HepG2 (cell line): ENCODE data around the gene EVI2B. TPM values are rescaled to one million over a fixed set of nuclear protein-coding genes. Genes with fewer than 3 reads are reported as not detected.

Source experiments
- polyA plus RNA-seq, 8 experiments: library from polyadenylated mRNA; depleted of rRNA in 3 of 8; stranded (reverse) in 7 of 8; unstranded in 1 of 8; fragments of >200 nt; fragmentation: Illumina TruSeq in 4 of 8; extraction: Trizol in 4 of 8; gene quantifications; 2 replicates each; pipeline versions ENCODE4 v1.2.1 to v1.2.3, GENCODE V29; 2011 to 2016; ENCODE audit warnings: low read depth in 4 of 8, missing spikeins in 1 of 8, mixed read lengths in 1 of 8; ENCODE audit not compliant: insufficient read depth in 1 of 8
- total RNA-seq, 5 experiments: library from RNA; depleted of rRNA; stranded (reverse); fragments of >200 nt; fragmentation: Illumina TruSeq; extraction: Trizol; gene quantifications; 2 replicates each; pipeline ENCODE4 v1.2.3, GENCODE V29; 2016; ENCODE audit warnings: low read depth in 1 of 5
- TF ChIP-seq, protein P1 (sequence below): sonication (generic); formaldehyde crosslinking; IDR thresholded peaks from 2 replicates; pipeline ENCODE4 v1.4.0; 2020; ENCODE audit warnings: missing genetic modification reagents, mild to moderate bottlenecking, borderline replicate concordance

The EVI2B gene
- total and polyA plus RNA-seq, 2 of the 13 experiments (the other 11 are each of a cell fraction or from before 2014, with no cell fraction given): not detected

DNA sequence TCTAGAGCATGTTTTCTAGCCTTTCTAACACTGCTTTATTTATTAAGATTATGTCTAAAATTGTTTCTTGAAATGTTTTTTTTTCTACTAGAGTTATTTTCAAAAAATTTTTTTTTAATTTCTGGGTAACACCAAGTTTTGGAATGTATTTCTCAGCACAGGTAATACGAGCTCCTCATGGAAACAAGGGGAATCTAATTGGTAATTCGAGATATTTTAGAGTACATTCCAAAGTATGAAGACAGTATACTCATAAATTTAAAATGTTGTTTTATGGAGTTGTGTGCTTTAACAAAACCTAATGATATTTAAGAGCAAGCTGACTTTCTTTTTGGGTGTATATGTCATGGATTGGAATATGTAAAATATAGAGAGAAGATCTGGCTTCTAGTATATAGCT is 59.2 kb downstream of the EVI2B start (continued):
- TF ChIP-seq, protein P1, sequence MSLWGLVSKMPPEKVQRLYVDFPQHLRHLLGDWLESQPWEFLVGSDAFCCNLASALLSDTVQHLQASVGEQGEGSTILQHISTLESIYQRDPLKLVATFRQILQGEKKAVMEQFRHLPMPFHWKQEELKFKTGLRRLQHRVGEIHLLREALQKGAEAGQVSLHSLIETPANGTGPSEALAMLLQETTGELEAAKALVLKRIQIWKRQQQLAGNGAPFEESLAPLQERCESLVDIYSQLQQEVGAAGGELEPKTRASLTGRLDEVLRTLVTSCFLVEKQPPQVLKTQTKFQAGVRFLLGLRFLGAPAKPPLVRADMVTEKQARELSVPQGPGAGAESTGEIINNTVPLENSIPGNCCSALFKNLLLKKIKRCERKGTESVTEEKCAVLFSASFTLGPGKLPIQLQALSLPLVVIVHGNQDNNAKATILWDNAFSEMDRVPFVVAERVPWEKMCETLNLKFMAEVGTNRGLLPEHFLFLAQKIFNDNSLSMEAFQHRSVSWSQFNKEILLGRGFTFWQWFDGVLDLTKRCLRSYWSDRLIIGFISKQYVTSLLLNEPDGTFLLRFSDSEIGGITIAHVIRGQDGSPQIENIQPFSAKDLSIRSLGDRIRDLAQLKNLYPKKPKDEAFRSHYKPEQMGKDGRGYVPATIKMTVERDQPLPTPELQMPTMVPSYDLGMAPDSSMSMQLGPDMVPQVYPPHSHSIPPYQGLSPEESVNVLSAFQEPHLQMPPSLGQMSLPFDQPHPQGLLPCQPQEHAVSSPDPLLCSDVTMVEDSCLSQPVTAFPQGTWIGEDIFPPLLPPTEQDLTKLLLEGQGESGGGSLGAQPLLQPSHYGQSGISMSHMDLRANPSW (CRISPR knock-in tag): no peak

Other genes starting within 250 kb of the EVI2B start
- 21.5 and 35.4 TPM in 2 replicates for gene NF1, start 219.1 kb downstream of the EVI2B start, total RNA-seq (2016; rRNA removed; fragmentation: Illumina TruSeq; extraction: Trizol)
- gene NF1, start 219.1 kb downstream of the EVI2B start, polyA plus RNA-seq (2011; rRNA removed): 26.5 and 26.8 TPM in 2 replicates
- not detected in 2 replicates for gene OMG, start 16.8 kb downstream of the EVI2B start, total RNA-seq (2016; rRNA removed; fragmentation: Illumina TruSeq; extraction: Trizol)
- gene OMG, start 16.8 kb downstream of the EVI2B start, polyA plus RNA-seq (2011; rRNA removed): not detected in 2 replicates
- not detected in 2 replicates for gene EVI2A, start 7.6 kb upstream of the EVI2B start, total RNA-seq (2016; rRNA removed; fragmentation: Illumina TruSeq; extraction: Trizol)
- not detected in 2 replicates for gene EVI2A, start 7.6 kb upstream of the EVI2B start, polyA plus RNA-seq (2011; rRNA removed)
- gene RAB11FIP4, start 77.6 kb upstream of the EVI2B start, total RNA-seq (2016; rRNA removed; fragmentation: Illumina TruSeq; extraction: Trizol): 89.3 and 97.5 TPM in 2 replicates
- 28.0 and 31.2 TPM in 2 replicates for gene RAB11FIP4, start 77.6 kb upstream of the EVI2B start, polyA plus RNA-seq (2011; rRNA removed)